OCI-LY1 (cell line): Measurements from ENCODE around the gene TLE3.
"Not testable (repeated sequence)": the region's sequence is repeated elsewhere in the genome, so short reads cannot be mapped to it uniquely, and the experiment has no call there.

Source experiments
- H2AFZ ChIP-seq: fragments of 200-600 bp; sonication (generic), shearing (Covaris generic); 2 replicates; pipeline ENCODE4 v1.6.0; 2014; ENCODE audit warnings: antibody characterized with exemption, mild to moderate bottlenecking, low read length
- H3F3A ChIP-seq: fragments of 200-600 bp; sonication (generic), shearing (Covaris generic); 2 replicates; pipeline ENCODE4 v1.6.0; 2014; ENCODE audit warnings: mild to moderate bottlenecking, antibody characterized with exemption, low read length, moderate library complexity; ENCODE audit not compliant: insufficient read depth
- H3K27ac ChIP-seq: fragments of 200-600 bp; sonication (generic); 2 replicates; pipeline ENCODE4 v1.5.1; 2014; ENCODE audit warnings: low read length, mixed run types, mild to moderate bottlenecking, low read depth; ENCODE audit not compliant: poor library complexity, severe bottlenecking
- H3K27me3 ChIP-seq: fragments of 200-600 bp; sonication (generic); 2 replicates; pipeline ENCODE4 v1.6.0; 2014; ENCODE audit warnings: antibody characterized with exemption, mild to moderate bottlenecking, low read length, moderate library complexity; ENCODE audit not compliant: insufficient read depth
- H3K36me3 ChIP-seq: fragments of 200-600 bp; sonication (generic); 2 replicates; pipeline ENCODE4 v1.6.1; 2014; ENCODE audit warnings: mild to moderate bottlenecking, antibody characterized with exemption, low read length, moderate library complexity, mixed read lengths; ENCODE audit not compliant: insufficient read depth
- H3K4me1 ChIP-seq: fragments of 200-600 bp; sonication (generic); 2 replicates; pipeline ENCODE4 v1.5.1; 2014; ENCODE audit warnings: mild to moderate bottlenecking, low read length, moderate library complexity; ENCODE audit not compliant: insufficient read depth, severe bottlenecking
- H3K4me2 ChIP-seq: fragments of 200-600 bp; sonication (generic), shearing (Covaris generic); 2 replicates; pipeline ENCODE4 v1.6.1; 2014; ENCODE audit warnings: low read length
- H3K4me3 ChIP-seq: fragments of 200-600 bp; sonication (generic); 2 replicates; pipeline ENCODE4 v1.5.1; 2014; ENCODE audit warnings: low read length, low read depth, mild to moderate bottlenecking, mixed read lengths; ENCODE audit not compliant: poor library complexity, severe bottlenecking
- H3K79me2 ChIP-seq: fragments of 200-600 bp; shearing (Covaris generic); 2 replicates; pipeline ENCODE4 v1.6.1; 2016; ENCODE audit warnings: mixed run types, low read length, mixed read lengths; ENCODE audit not compliant: insufficient read depth
- H3K9ac ChIP-seq: fragments of 200-600 bp; sonication (generic), shearing (Covaris generic); 2 replicates; pipeline ENCODE4 v1.6.1; 2014; ENCODE audit warnings: mild to moderate bottlenecking, low read length, mixed read lengths
- H3K9me2 ChIP-seq: fragments of 200-600 bp; sonication (generic), shearing (Covaris generic); 2 replicates; pipeline ENCODE4 v1.6.1; 2014; ENCODE audit warnings: low read depth, mild to moderate bottlenecking, low read length, mixed read lengths
- H3K9me3 ChIP-seq: fragments of 200-600 bp; shearing (Covaris generic); 2 replicates; pipeline ENCODE4 v1.6.1; 2014; ENCODE audit warnings: low read length, mixed read lengths
- H4K20me1 ChIP-seq: fragments of 200-600 bp; sonication (generic), shearing (Covaris generic); 2 replicates; pipeline ENCODE4 v1.6.0; 2016; ENCODE audit warnings: mild to moderate bottlenecking, low read length; ENCODE audit not compliant: insufficient read depth
- EZH2 ChIP-seq: fragments of 200-600 bp; sonication (generic), shearing (Covaris generic); IDR thresholded peaks from 2 replicates; pipeline ENCODE4 v1.8.0; 2017; ENCODE audit warnings: borderline replicate concordance, mixed run types, mild to moderate bottlenecking, antibody characterized with exemption, low read length, moderate library complexity, mixed read lengths
- TF ChIP-seq, protein P1 (sequence below): fragments of 200-600 bp; sonication (generic), shearing (Covaris generic); IDR thresholded peaks from 2 replicates; pipeline ENCODE4 v1.5.1; 2017; ENCODE audit warnings: mild to moderate bottlenecking, antibody characterized with exemption, low read length, moderate library complexity, mixed read lengths

TLE3 gene

DNA sequence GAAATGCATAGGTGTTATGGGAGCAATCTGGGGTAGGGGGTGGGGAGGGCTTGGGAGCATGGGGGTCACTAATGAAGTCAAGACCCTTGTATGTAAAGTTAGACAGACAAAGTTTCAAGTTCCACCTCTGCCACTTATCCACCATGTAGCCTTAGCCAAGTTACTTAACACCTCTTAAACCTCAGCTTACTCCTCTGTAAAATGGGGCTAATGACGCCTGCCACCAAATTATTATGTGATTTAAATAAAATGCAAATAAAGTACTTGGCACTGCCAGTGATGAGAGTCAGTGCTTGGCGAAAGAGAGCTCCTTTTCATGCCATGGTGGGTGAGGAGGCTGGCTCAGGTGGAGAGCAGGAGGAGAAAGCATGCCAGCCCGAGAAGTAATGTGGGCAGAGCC is 18.6 kb upstream of the TLE3 start:
- H3K9me2 ChIP-seq = no peaks in the 10 kb centered on the region
- TF ChIP-seq, protein P1, sequence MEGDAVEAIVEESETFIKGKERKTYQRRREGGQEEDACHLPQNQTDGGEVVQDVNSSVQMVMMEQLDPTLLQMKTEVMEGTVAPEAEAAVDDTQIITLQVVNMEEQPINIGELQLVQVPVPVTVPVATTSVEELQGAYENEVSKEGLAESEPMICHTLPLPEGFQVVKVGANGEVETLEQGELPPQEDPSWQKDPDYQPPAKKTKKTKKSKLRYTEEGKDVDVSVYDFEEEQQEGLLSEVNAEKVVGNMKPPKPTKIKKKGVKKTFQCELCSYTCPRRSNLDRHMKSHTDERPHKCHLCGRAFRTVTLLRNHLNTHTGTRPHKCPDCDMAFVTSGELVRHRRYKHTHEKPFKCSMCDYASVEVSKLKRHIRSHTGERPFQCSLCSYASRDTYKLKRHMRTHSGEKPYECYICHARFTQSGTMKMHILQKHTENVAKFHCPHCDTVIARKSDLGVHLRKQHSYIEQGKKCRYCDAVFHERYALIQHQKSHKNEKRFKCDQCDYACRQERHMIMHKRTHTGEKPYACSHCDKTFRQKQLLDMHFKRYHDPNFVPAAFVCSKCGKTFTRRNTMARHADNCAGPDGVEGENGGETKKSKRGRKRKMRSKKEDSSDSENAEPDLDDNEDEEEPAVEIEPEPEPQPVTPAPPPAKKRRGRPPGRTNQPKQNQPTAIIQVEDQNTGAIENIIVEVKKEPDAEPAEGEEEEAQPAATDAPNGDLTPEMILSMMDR = no peak
- TF ChIP-seq EZH2 = no peak
- H3F3A ChIP-seq = no peaks in the 10 kb centered on the region
- H3K36me3 ChIP-seq = no peaks in the 10 kb centered on the region
- H3K9me3 ChIP-seq = no peaks in the 10 kb centered on the region
- H3K79me2 ChIP-seq = no peaks in the 10 kb centered on the region
- H3K4me2 ChIP-seq = no peak overlapping the region
- H4K20me1 ChIP-seq = no peaks in the 10 kb centered on the region
- H3K9ac ChIP-seq = no peak overlapping the region
- H3K27me3 ChIP-seq = peaks cover 4% of the 10 kb centered on the region; the same call in 1 of the 2 replicates
- no peak overlapping the region for H2AFZ ChIP-seq
- H3K4me1 ChIP-seq = no peaks in the 10 kb centered on the region
- H3K27ac ChIP-seq = no peak overlapping the region
- no peak overlapping the region for H3K4me3 ChIP-seq

DNA sequence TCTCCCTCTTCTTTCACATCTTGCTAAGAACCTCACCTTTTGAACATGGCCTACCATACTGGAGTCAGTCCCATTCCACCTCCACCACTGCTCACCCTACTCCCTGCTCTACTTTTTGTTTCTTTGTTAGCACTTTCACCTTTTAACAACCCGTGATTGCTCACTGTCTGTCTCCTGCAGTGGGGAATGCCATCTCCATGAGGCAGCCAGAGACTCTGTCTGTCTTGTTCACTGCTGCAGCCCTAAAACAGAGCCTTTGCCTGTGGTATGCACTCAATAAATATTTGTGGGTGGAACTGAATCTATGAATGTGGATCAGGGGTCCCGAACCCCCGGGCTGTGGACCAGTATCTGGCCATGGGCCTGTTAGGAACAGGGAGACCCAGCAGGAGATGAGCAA is 16.5 kb upstream of the TLE3 start:
- Histone ChIP-seq H3K27me3 (peaks cover 9% of the 10 kb centered on the region; the same call in 1 of the 2 replicates), H3K36me3 (no peaks in the 10 kb centered on the region), H3K79me2 (no peaks in the 10 kb centered on the region), H3K9me2 (no peaks in the 10 kb centered on the region), H3K4me2 (no peak overlapping the region), H3K4me1 (no peaks in the 10 kb centered on the region), H3K27ac (no peak overlapping the region), H3K9me3 (no peaks in the 10 kb centered on the region), H3F3A (no peaks in the 10 kb centered on the region), H3K4me3 (no peak overlapping the region), H2AFZ (no peak overlapping the region), H3K9ac (no peak overlapping the region), H4K20me1 (no peaks in the 10 kb centered on the region)
- TF ChIP-seq, protein P1 = no peak
- no peak for TF ChIP-seq EZH2

GRCh38 chr15:70113304-70113700 is 15.6 kb upstream of the TLE3 start:
- H3K9ac ChIP-seq = no peak overlapping the region
- H3K9me3 ChIP-seq = no peaks in the 10 kb centered on the region
- H3K4me2 ChIP-seq = no peak overlapping the region
- H2AFZ ChIP-seq = no peak overlapping the region
- H3K9me2 ChIP-seq = no peaks in the 10 kb centered on the region
- H3K36me3 ChIP-seq = no peaks in the 10 kb centered on the region
- no peaks in the 10 kb centered on the region for H4K20me1 ChIP-seq
- H3F3A ChIP-seq = no peaks in the 10 kb centered on the region
- no peak overlapping the region for H3K4me3 ChIP-seq
- H3K4me1 ChIP-seq = no peaks in the 10 kb centered on the region
- H3K27ac ChIP-seq = no peak overlapping the region
- H3K79me2 ChIP-seq = no peaks in the 10 kb centered on the region
- peaks cover 10% of the 10 kb centered on the region; the same call in 1 of the 2 replicates for H3K27me3 ChIP-seq
- TF ChIP-seq, protein P1 = no peak
- TF ChIP-seq EZH2 = no peak

GRCh38 chr15:70112572-70113303 is 15.0 kb upstream of the TLE3 start:
- not testable (repeated sequence) for H3K4me1 ChIP-seq, H3K36me3 ChIP-seq, H3K4me2 ChIP-seq, H3K9me3 ChIP-seq, H3K9me2 ChIP-seq, H3F3A ChIP-seq, H3K9ac ChIP-seq, H3K79me2 ChIP-seq, H3K27ac ChIP-seq, H3K4me3 ChIP-seq, H2AFZ ChIP-seq, H4K20me1 ChIP-seq
- H3K27me3 ChIP-seq = peaks cover 10% of the 10 kb centered on the region; the same call in 1 of the 2 replicates
